GM12891 (cell line): ENCODE results near the gene FAM200B.

ENCODE experiments used
- PAX5 ChIP-seq: IDR thresholded peaks from 2 replicates; pipeline ENCODE4 v1.6.1; 2011; ENCODE audit warnings: low read length, moderate library complexity, mild to moderate bottlenecking; ENCODE audit not compliant: insufficient read depth, severe bottlenecking
- POLR2A ChIP-seq: IDR thresholded peaks from 2 replicates; pipeline ENCODE4 v1.6.1; 2011; ENCODE audit warnings: low read depth, low read length, control low read depth
- POLR2AphosphoS5 ChIP-seq: IDR thresholded peaks from 2 replicates; pipeline ENCODE4 v1.6.1; 2011; ENCODE audit warnings: low read depth, low read length, control low read depth
- POU2F2 ChIP-seq: IDR thresholded peaks from 2 replicates; pipeline ENCODE4 v1.6.1; 2011; ENCODE audit warnings: low read depth, mild to moderate bottlenecking, control low read depth, low read length, moderate library complexity
- SPI1 ChIP-seq: IDR thresholded peaks from 2 replicates; pipeline ENCODE4 v1.6.1; 2011; ENCODE audit warnings: low read depth, low read length, control low read depth
- TAF1 ChIP-seq: IDR thresholded peaks from 2 replicates; pipeline ENCODE4 v1.6.1; 2011; ENCODE audit warnings: low read depth, low read length, control low read depth

DNA sequence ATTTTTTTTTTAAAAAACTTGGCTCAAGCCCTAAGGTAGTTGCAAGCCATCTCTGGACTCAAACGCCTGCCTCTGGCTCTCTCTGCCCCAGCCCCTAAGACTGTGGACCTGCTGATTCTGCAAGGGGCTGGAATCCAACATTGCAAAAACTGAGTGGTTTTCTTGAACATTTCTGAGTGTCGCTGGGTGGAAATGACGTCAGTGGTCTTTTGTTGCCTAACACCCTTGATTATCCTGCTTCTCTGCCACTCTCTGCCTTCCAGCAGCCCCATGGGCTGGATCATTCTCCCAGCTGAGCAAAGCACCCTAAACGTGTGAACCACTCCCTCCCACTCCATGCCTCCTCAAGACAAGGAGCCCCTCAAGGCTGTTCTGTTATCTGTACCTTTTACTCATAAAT is 37.9 kb downstream of the FAM200B start:
- TF ChIP-seq POLR2A (no peak), POLR2AphosphoS5 (no peak), TAF1 (no peak), PAX5 (no peak), POU2F2 (no peak), SPI1 (no peak)
